B cell (primary cell): Measurements from ENCODE around the gene CAP2.
"Not testable (repeated sequence)": the region's sequence is repeated elsewhere in the genome, so short reads cannot be mapped to it uniquely, and the experiment has no call there.

ENCODE experiments used
- EZH2 ChIP-seq: IDR thresholded peaks from 2 replicates; pipeline ENCODE4 v1.6.1; 2012; ENCODE audit warnings: borderline replicate concordance, low read depth, mild to moderate bottlenecking, moderate library complexity, low read length; ENCODE audit not compliant: insufficient read depth, poor library complexity, severe bottlenecking
- TF ChIP-seq, protein P1 (sequence below): fragments of 200-600 bp; IDR thresholded peaks from one replicate; pipeline ENCODE4 v1.8.0; 2022; ENCODE audit warnings: antibody characterized with exemption, mild to moderate bottlenecking

DNA sequence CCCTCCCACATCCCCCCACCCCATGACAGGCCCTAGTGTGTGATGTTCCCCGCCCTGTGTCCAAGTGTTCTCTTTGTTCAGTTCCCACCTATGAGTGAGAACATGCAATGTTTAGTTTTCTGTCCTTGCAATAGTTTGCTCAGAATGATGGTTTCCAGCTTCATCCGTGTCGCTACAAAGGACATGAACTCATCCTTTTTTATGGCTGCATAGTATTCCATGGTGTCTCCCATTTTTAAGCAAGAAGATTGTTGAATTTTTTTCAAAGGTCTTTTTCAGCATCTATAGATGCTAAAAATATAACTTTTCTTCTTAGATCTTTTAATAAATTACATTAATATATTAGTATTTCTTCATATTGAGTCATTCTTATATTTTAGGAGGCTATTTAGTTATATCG lies 47.4 kb downstream of the CAP2 start:
- not testable (repeated sequence) for TF ChIP-seq EZH2
- TF ChIP-seq, protein P1, sequence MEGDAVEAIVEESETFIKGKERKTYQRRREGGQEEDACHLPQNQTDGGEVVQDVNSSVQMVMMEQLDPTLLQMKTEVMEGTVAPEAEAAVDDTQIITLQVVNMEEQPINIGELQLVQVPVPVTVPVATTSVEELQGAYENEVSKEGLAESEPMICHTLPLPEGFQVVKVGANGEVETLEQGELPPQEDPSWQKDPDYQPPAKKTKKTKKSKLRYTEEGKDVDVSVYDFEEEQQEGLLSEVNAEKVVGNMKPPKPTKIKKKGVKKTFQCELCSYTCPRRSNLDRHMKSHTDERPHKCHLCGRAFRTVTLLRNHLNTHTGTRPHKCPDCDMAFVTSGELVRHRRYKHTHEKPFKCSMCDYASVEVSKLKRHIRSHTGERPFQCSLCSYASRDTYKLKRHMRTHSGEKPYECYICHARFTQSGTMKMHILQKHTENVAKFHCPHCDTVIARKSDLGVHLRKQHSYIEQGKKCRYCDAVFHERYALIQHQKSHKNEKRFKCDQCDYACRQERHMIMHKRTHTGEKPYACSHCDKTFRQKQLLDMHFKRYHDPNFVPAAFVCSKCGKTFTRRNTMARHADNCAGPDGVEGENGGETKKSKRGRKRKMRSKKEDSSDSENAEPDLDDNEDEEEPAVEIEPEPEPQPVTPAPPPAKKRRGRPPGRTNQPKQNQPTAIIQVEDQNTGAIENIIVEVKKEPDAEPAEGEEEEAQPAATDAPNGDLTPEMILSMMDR = not testable (repeated sequence)
